ENCODE results near the gene LDHB.
"Not testable (repeated sequence)": the region's sequence is repeated elsewhere in the genome, so short reads cannot be mapped to it uniquely, and the experiment has no call there.

Gene LDHB

GRCh38 chr12:21604245-21605101, 53.2 kb downstream of the LDHB start, which contains the start of gene GYS2:
Gene GYS2 (minus strand): TSS chr12:21604847. CDS start chr12:21604592, 255 bp downstream.
- Histone ChIP-seq H3K9me3 (ENCODE audit: control insufficient read depth, insufficient read depth, low read length) (no peaks in the 10 kb centered on the region), H3K9ac (ENCODE audit: low read depth, low read length) (no peak within 1 kb of the TSS), H3K4me1 (ENCODE audit: control insufficient read depth, insufficient read depth, low read length) (no peaks in the 10 kb centered on the region), H3K36me3 (ENCODE audit: control insufficient read depth, insufficient read depth, low read length) (no peaks in the 10 kb centered on the region), H3K27me3 (ENCODE audit: control insufficient read depth, insufficient read depth, low read length) (no peaks in the 10 kb centered on the region), H3K4me3 (ENCODE audit: low read depth, low read length) (no peak within 1 kb of the TSS)

- H3K9ac ChIP-seq (ENCODE audit: low read depth, low read length): no peak overlapping the region
- H3K27me3 ChIP-seq (ENCODE audit: control insufficient read depth, insufficient read depth, low read length): no peaks in the 10 kb centered on the region
- H3K9me3 ChIP-seq (ENCODE audit: control insufficient read depth, insufficient read depth, low read length): no peaks in the 10 kb centered on the region
- no peak overlapping the region for H3K4me3 ChIP-seq (ENCODE audit: low read depth, low read length)
- no peaks in the 10 kb centered on the region for H3K4me1 ChIP-seq (ENCODE audit: control insufficient read depth, insufficient read depth, low read length)
- no peaks in the 10 kb centered on the region for H3K36me3 ChIP-seq (ENCODE audit: control insufficient read depth, insufficient read depth, low read length)
Observed at GRCh38 chr12:21602774-21603173, 54.9 kb downstream of the LDHB start.

- Histone ChIP-seq H3K36me3 (ENCODE audit: control insufficient read depth, insufficient read depth, low read length) (no peaks in the 10 kb centered on the region), H3K4me3 (ENCODE audit: low read depth, low read length) (no peak overlapping the region), H3K4me1 (ENCODE audit: control insufficient read depth, insufficient read depth, low read length) (peaks cover 2% of the 10 kb centered on the region), H3K9ac (ENCODE audit: low read depth, low read length) (no peak overlapping the region), H3K27me3 (ENCODE audit: control insufficient read depth, insufficient read depth, low read length) (no peaks in the 10 kb centered on the region), H3K9me3 (ENCODE audit: control insufficient read depth, insufficient read depth, low read length) (no peaks in the 10 kb centered on the region)
Observed at GRCh38 chr12:21600196-21600595, 57.4 kb downstream of the LDHB start.

- H3K4me3 ChIP-seq (ENCODE audit: low read depth, low read length): no peak overlapping the region
- no peaks in the 10 kb centered on the region for H3K9me3 ChIP-seq (ENCODE audit: control insufficient read depth, insufficient read depth, low read length)
- no peaks in the 10 kb centered on the region for H3K36me3 ChIP-seq (ENCODE audit: control insufficient read depth, insufficient read depth, low read length)
- H3K9ac ChIP-seq (ENCODE audit: low read depth, low read length): no peak overlapping the region
- no peaks in the 10 kb centered on the region for H3K27me3 ChIP-seq (ENCODE audit: control insufficient read depth, insufficient read depth, low read length)
- peaks cover 5% of the 10 kb centered on the region for H3K4me1 ChIP-seq (ENCODE audit: control insufficient read depth, insufficient read depth, low read length)
Observed at GRCh38 chr12:21599143-21599999, 58.3 kb downstream of the LDHB start.

- H3K4me3 ChIP-seq (ENCODE audit: low read depth, low read length): no peak overlapping the region
Observed at GRCh38 chr12:21598651-21599050, 59.0 kb downstream of the LDHB start.

GRCh38 chr12:21595356-21595755, 62.3 kb downstream of the LDHB start:
- H3K9me3 ChIP-seq (ENCODE audit: control insufficient read depth, insufficient read depth, low read length); H3K4me3 ChIP-seq (ENCODE audit: low read depth, low read length); H3K36me3 ChIP-seq (ENCODE audit: control insufficient read depth, insufficient read depth, low read length); H3K27me3 ChIP-seq (ENCODE audit: control insufficient read depth, insufficient read depth, low read length); H3K4me1 ChIP-seq (ENCODE audit: control insufficient read depth, insufficient read depth, low read length); H3K9ac ChIP-seq (ENCODE audit: low read depth, low read length): not testable (repeated sequence)

More at GRCh38 chr12:21598651-21599050, 59.0 kb downstream of the LDHB start:
- Histone ChIP-seq H3K9me3 (ENCODE audit: control insufficient read depth, insufficient read depth, low read length) (no peaks in the 10 kb centered on the region), H3K9ac (ENCODE audit: low read depth, low read length) (no peak overlapping the region), H3K27me3 (ENCODE audit: control insufficient read depth, insufficient read depth, low read length) (no peaks in the 10 kb centered on the region), H3K4me1 (ENCODE audit: control insufficient read depth, insufficient read depth, low read length) (peaks cover 5% of the 10 kb centered on the region), H3K36me3 (ENCODE audit: control insufficient read depth, insufficient read depth, low read length) (no peaks in the 10 kb centered on the region)

- Histone ChIP-seq H3K4me3 (ENCODE audit: low read depth, low read length) (no peak overlapping the region), H3K9me3 (ENCODE audit: control insufficient read depth, insufficient read depth, low read length) (no peaks in the 10 kb centered on the region), H3K27me3 (ENCODE audit: control insufficient read depth, insufficient read depth, low read length) (no peaks in the 10 kb centered on the region), H3K4me1 (ENCODE audit: control insufficient read depth, insufficient read depth, low read length) (no peaks in the 10 kb centered on the region), H3K9ac (ENCODE audit: low read depth, low read length) (no peak overlapping the region), H3K36me3 (ENCODE audit: control insufficient read depth, insufficient read depth, low read length) (no peaks in the 10 kb centered on the region)
Observed at GRCh38 chr12:21585485-21585884, 72.2 kb downstream of the LDHB start.

Measured in iPS-15b (cell line).